ENCODE results near the gene BACH2.
A peak's percentile ranks its signal among the peaks of the same experiment; 100 is the strongest.
"Not testable (repeated sequence)": the region's sequence is repeated elsewhere in the genome, so short reads cannot be mapped to it uniquely, and the experiment has no call there.

Gene BACH2

GRCh38 chr6:89974834-89975233 lies 321.8 kb downstream of the BACH2 start:
- TF ChIP-seq CTCF (conservative IDR thresholded peaks at IDR 0.05; ENCODE audit: low read depth, low read length), result no peak
- DNase-seq (ENCODE audit: low read depth), result no peak
- H3K4me3 ChIP-seq (ENCODE audit: low read depth, low read length), result no peak overlapping the region

GRCh38 chr6:89972025-89972381 lies 324.6 kb downstream of the BACH2 start:
- no peak for TF ChIP-seq CTCF (conservative IDR thresholded peaks at IDR 0.05; ENCODE audit: low read depth, low read length)
- no peak for DNase-seq (ENCODE audit: low read depth)
- H3K4me3 ChIP-seq (ENCODE audit: low read depth, low read length), result no peak overlapping the region

- H3K4me3 ChIP-seq (ENCODE audit: low read depth, low read length); DNase-seq (ENCODE audit: low read depth): not testable (repeated sequence)
These were observed 325.2 kb downstream of the BACH2 start for GRCh38 chr6:89971338-89972024.

- TF ChIP-seq CTCF (conservative IDR thresholded peaks at IDR 0.05; ENCODE audit: low read depth, low read length), result peak; percentile 76
- peak; percentile 80 for DNase-seq (ENCODE audit: low read depth)
These were observed 325.9 kb downstream of the BACH2 start for GRCh38 chr6:89970609-89971337.

GRCh38 chr6:89970072-89970471 lies 326.6 kb downstream of the BACH2 start:
- DNase-seq (ENCODE audit: low read depth), result no peak
- TF ChIP-seq CTCF (conservative IDR thresholded peaks at IDR 0.05; ENCODE audit: low read depth, low read length), result no peak
- no peak overlapping the region for H3K4me3 ChIP-seq (ENCODE audit: low read depth, low read length)

More at GRCh38 chr6:89970609-89971337, 325.9 kb downstream of the BACH2 start:
- H3K4me3 ChIP-seq (ENCODE audit: low read depth, low read length), result no peak overlapping the region

GRCh38 chr6:89966913-89967312 lies 329.7 kb downstream of the BACH2 start:
- H3K4me3 ChIP-seq (ENCODE audit: low read depth, low read length), result no peak overlapping the region
- no peak for TF ChIP-seq CTCF (conservative IDR thresholded peaks at IDR 0.05; ENCODE audit: low read depth, low read length)
- DNase-seq (ENCODE audit: low read depth), result no peak

GRCh38 chr6:89966228-89966544 lies 330.5 kb downstream of the BACH2 start:
- no peak for DNase-seq (ENCODE audit: low read depth)
- no peak overlapping the region for H3K4me3 ChIP-seq (ENCODE audit: low read depth, low read length)
- no peak for TF ChIP-seq CTCF (conservative IDR thresholded peaks at IDR 0.05; ENCODE audit: low read depth, low read length)
